Right lobe of liver (tissue), 4 donors: ENCODE data around the gene CLDN4.

Experiments
- CTCF ChIP-seq, 4 donors: fragments of 200-600 bp in 3 of 4; fragments of 450-650 bp in 1 of 4; IDR thresholded peaks; one replicate each; pipeline versions ENCODE4 v1.5.1 to v1.8.0; 2016 to 2022; ENCODE audit warnings: antibody characterized with exemption in 4 of 4, mild to moderate bottlenecking in 2 of 4
- POLR2A ChIP-seq: fragments of 450-650 bp; IDR thresholded peaks from one replicate; pipeline ENCODE4 v1.6.1; 2017; ENCODE audit warnings: antibody characterized with exemption, mild to moderate bottlenecking
- donor health status: DM: no; HTN: no; CAD: no.
- donor health status: DM: no; HTN: no; CAD: no.
- donor health status: DM: no; HTN: yes; CAD: no.

GRCh38 chr7:73833251-73833919 lies 2.6 kb downstream of the CLDN4 start:
- TF ChIP-seq CTCF (IDR thresholded peaks at IDR 0.05) (no peak), POLR2A (no peak)
